Thyroid gland (tissue), 4 donors: ENCODE results near the gene MED16.

Experiments
- POLR2A ChIP-seq, 2 donors: fragments of 450-650 bp; IDR thresholded peaks; one replicate each; pipeline ENCODE4 v1.6.1; 2017; ENCODE audit warnings: antibody characterized with exemption in 2 of 2, mild to moderate bottlenecking in 2 of 2, moderate library complexity in 1 of 2
- TF ChIP-seq, protein P1 (sequence below), 6 experiments: fragments of 200-600 bp in 3 of 6; fragments of 450-650 bp in 3 of 6; sonication (generic) in 3 of 6; IDR thresholded peaks; one replicate each; pipeline ENCODE4 v1.5.1; 2016 to 2019; ENCODE audit warnings: antibody characterized with exemption in 6 of 6, mild to moderate bottlenecking in 2 of 6, inconsistent platforms in 1 of 6, moderate library complexity in 1 of 6

GRCh38 chr19:881385-882071 is 11.5 kb downstream of the MED16 start:
- TF ChIP-seq, protein P1, sequence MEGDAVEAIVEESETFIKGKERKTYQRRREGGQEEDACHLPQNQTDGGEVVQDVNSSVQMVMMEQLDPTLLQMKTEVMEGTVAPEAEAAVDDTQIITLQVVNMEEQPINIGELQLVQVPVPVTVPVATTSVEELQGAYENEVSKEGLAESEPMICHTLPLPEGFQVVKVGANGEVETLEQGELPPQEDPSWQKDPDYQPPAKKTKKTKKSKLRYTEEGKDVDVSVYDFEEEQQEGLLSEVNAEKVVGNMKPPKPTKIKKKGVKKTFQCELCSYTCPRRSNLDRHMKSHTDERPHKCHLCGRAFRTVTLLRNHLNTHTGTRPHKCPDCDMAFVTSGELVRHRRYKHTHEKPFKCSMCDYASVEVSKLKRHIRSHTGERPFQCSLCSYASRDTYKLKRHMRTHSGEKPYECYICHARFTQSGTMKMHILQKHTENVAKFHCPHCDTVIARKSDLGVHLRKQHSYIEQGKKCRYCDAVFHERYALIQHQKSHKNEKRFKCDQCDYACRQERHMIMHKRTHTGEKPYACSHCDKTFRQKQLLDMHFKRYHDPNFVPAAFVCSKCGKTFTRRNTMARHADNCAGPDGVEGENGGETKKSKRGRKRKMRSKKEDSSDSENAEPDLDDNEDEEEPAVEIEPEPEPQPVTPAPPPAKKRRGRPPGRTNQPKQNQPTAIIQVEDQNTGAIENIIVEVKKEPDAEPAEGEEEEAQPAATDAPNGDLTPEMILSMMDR (IDR thresholded peaks at IDR 0.05), result no peak
- TF ChIP-seq POLR2A (IDR thresholded peaks at IDR 0.05), result no peak
